Smooth muscle cell of the brain vasculature (primary cell): ENCODE measurements around the gene SLC2A5.
A peak's percentile ranks its signal among the peaks of the same experiment; 100 is the strongest.
"Not testable (repeated sequence)": the region's sequence is repeated elsewhere in the genome, so short reads cannot be mapped to it uniquely, and the experiment has no call there.

ENCODE experiments used
- DNase-seq: peaks from one replicate; pipeline ENCODE4 v3.0.0-alpha.2; 2012; ENCODE audit warnings: low read depth, low spot score

SLC2A5 gene

GRCh38 chr1:9008236-9008635 lies 61.2 kb downstream of the SLC2A5 start:
- DNase-seq = no peak

- DNase-seq = no peak
Observed at GRCh38 chr1:9006956-9007615, 62.3 kb downstream of the SLC2A5 start.

GRCh38 chr1:9005395-9005708 lies 64.1 kb downstream of the SLC2A5 start:
- no peak for DNase-seq

- peak; percentile 67 for DNase-seq
Observed at GRCh38 chr1:9004700-9005394, 64.6 kb downstream of the SLC2A5 start.

- DNase-seq = no peak
Observed at GRCh38 chr1:9004031-9004699, 65.3 kb downstream of the SLC2A5 start.

GRCh38 chr1:9002215-9002560 lies 67.2 kb downstream of the SLC2A5 start:
- DNase-seq = not testable (repeated sequence)

GRCh38 chr1:9001534-9002214 lies 67.8 kb downstream of the SLC2A5 start:
- not testable (repeated sequence) for DNase-seq

GRCh38 chr1:8993962-8994675 lies 75.3 kb downstream of the SLC2A5 start:
- not testable (repeated sequence) for DNase-seq

GRCh38 chr1:8992936-8993687 lies 76.3 kb downstream of the SLC2A5 start:
- DNase-seq = no peak

- DNase-seq = no peak
Observed at GRCh38 chr1:8989821-8990220, 79.6 kb downstream of the SLC2A5 start.

- DNase-seq = no peak
Observed at GRCh38 chr1:8989061-8989460, 80.4 kb downstream of the SLC2A5 start.

GRCh38 chr1:8988618-8988967 lies 80.8 kb downstream of the SLC2A5 start:
- DNase-seq = no peak

- DNase-seq = no peak
Observed at GRCh38 chr1:8987881-8988617, 81.4 kb downstream of the SLC2A5 start.

GRCh38 chr1:8986814-8987190 lies 82.6 kb downstream of the SLC2A5 start:
- no peak for DNase-seq

- DNase-seq = no peak
Observed at GRCh38 chr1:8985915-8986813, 83.3 kb downstream of the SLC2A5 start.
